ENCODE data around the gene ERO1B.

DNA sequence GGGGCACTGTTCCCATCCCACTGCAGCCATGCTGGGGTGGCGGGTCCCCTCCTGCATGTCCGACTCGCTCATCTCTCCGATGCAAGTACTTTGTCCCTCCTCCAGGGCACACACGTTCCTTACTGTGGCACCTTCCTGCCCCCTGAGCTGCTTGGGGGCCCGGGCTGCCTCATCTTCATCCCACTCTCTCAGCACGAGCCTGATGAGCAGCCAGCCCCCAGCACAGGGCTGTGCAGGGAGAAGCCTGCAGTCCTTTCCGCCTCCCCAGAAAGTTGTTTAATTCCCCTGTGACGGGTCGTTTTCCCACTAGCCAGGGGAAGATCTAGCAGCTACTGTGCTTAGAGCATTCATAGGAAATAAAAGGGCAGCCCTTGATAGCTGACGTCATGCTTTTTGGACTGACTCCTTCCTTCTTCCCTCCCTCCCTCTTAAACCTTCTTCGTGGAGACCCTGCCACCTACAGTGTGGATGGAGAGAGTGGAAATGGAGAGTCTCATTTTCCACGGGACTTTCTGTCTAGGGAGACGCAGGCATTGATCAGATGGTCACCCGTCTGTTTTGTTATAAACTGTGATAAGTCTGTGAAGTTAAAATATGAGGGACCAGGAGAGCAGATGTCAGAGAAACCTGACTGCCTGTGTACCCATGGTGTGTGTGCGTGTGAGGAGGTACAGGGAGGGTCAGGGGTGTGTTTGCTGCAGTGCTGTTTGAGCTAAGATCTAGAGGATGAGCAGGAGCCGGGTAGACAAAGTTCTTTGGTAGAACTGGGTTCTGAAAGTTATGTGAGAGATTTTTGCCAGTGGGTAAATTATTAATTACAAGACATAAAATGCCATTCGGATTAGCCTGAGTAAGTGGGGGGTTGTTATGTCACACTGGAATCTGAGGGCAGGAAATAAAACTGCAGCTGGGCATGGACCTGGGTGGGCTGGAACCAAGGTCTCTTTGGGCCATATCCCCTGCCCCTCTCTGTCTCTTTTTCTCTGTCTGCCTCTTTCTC lies 105.1 kb downstream of the ERO1B start:
- no peak for TF ChIP-seq EZH2 (IDR thresholded peaks at IDR 0.05)
- no peak for TF ChIP-seq POLR2AphosphoS5 (IDR thresholded peaks at IDR 0.05; ENCODE audit: borderline replicate concordance, low read depth, low read length)
- TF ChIP-seq FOXP2 (optimal IDR thresholded peaks at IDR 0.05; ENCODE audit: control extremely low read depth, extremely low read length, insufficient read depth): no peak

Measured in SK-N-MC (cell line).